ENCODE data around the gene E2F6. TPM values are rescaled to one million over a fixed set of nuclear protein-coding genes. Genes with fewer than 3 reads are reported as not detected.

E2F6 gene
- total and polyA plus RNA-seq, 2 of the 13 experiments (the other 11 are each of a cell fraction or from before 2014, with no cell fraction given): 27.3 to 36.0 TPM

DNA sequence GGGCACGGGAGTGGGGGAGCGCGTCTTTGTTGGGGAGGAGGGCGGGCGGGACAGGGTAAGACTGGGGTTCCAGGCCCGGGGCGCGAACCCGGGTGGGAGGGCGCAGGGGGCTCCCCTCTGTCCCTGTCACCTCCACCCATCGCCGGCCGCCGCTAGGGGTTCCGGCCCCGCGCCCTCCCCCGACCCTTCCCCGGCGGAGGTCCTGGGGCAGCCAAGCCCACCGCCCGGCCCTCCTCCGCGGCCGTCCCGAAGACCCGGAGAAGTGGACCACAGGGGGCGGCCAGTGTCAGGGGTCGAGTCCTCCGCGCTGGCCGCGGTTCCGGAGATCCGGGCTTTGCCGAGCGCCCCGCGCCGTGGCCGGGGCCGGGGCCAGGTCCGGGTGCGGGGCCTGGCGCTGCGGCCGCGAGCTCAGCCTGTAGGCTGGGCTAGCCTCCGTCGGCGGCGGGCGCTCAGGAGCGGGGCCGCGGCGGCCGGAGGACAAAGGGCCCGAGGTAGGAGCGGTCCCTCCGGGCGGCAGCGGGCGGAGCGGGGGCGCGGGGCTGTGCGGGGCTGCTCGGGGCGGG lies 16.6 kb upstream of the E2F6 start (continued):
- TF ChIP-seq HNF1B (CRISPR knock-in tag; IDR thresholded peaks at IDR 0.05): no peak
- TF ChIP-seq MEF2D (CRISPR knock-in tag; IDR thresholded peaks at IDR 0.05): 0 out of 2 replicates have a peak, but pooled peaks have one; percentile 18
- TF ChIP-seq MBD4 (IDR thresholded peaks at IDR 0.05; ENCODE audit: borderline replicate concordance, low read length): no peak
- no peak for TF ChIP-seq ZFP62 (CRISPR knock-in tag; IDR thresholded peaks at IDR 0.05)
- no peak for TF ChIP-seq POLR2AphosphoS2 (IDR thresholded peaks at IDR 0.05; ENCODE audit: low read depth, low read length)
- TF ChIP-seq RARG (CRISPR knock-in tag; IDR thresholded peaks at IDR 0.05; ENCODE audit: low read depth): no peak
- no peak for TF ChIP-seq BORCS8-MEF2B (CRISPR knock-in tag; IDR thresholded peaks at IDR 0.05)
- no peak for TF ChIP-seq MAX (IDR thresholded peaks at IDR 0.05)
- TF ChIP-seq PHF21A (CRISPR knock-in tag; IDR thresholded peaks at IDR 0.05): peak; percentile 45; the same call in 1 of the 2 replicates
- TF ChIP-seq HOXA9 (CRISPR knock-in tag; IDR thresholded peaks at IDR 0.05; ENCODE audit: borderline replicate concordance): peak; percentile 28; the same call in 1 of the 2 replicates
- no peak for TF ChIP-seq ZNF577 (CRISPR knock-in tag; IDR thresholded peaks at IDR 0.05; ENCODE audit: borderline replicate concordance, low read depth)
- no peak for TF ChIP-seq ZNF350 (CRISPR knock-in tag; IDR thresholded peaks at IDR 0.05; ENCODE audit: borderline replicate concordance, low read depth)
- no peak for TF ChIP-seq DNMT1 (CRISPR knock-in tag; IDR thresholded peaks at IDR 0.05)
- TF ChIP-seq EP300 (IDR thresholded peaks at IDR 0.05; ENCODE audit: low read depth in 2 of 2, low read length in 2 of 2): 0 out of 4 replicates have a peak, but pooled peaks of 1 of the 2 experiments have one; percentile 5
- TF ChIP-seq EP300 (CRISPR knock-in tag; IDR thresholded peaks at IDR 0.05; ENCODE audit: borderline replicate concordance): no peak
- TF ChIP-seq ZNF556 (CRISPR knock-in tag; IDR thresholded peaks at IDR 0.05; ENCODE audit: borderline replicate concordance): no peak
- TF ChIP-seq, protein P1, sequence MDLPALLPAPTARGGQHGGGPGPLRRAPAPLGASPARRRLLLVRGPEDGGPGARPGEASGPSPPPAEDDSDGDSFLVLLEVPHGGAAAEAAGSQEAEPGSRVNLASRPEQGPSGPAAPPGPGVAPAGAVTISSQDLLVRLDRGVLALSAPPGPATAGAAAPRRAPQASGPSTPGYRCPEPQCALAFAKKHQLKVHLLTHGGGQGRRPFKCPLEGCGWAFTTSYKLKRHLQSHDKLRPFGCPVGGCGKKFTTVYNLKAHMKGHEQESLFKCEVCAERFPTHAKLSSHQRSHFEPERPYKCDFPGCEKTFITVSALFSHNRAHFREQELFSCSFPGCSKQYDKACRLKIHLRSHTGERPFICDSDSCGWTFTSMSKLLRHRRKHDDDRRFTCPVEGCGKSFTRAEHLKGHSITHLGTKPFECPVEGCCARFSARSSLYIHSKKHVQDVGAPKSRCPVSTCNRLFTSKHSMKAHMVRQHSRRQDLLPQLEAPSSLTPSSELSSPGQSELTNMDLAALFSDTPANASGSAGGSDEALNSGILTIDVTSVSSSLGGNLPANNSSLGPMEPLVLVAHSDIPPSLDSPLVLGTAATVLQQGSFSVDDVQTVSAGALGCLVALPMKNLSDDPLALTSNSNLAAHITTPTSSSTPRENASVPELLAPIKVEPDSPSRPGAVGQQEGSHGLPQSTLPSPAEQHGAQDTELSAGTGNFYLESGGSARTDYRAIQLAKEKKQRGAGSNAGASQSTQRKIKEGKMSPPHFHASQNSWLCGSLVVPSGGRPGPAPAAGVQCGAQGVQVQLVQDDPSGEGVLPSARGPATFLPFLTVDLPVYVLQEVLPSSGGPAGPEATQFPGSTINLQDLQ (CRISPR knock-in tag; IDR thresholded peaks at IDR 0.05): no peak
- TF ChIP-seq, protein P2, sequence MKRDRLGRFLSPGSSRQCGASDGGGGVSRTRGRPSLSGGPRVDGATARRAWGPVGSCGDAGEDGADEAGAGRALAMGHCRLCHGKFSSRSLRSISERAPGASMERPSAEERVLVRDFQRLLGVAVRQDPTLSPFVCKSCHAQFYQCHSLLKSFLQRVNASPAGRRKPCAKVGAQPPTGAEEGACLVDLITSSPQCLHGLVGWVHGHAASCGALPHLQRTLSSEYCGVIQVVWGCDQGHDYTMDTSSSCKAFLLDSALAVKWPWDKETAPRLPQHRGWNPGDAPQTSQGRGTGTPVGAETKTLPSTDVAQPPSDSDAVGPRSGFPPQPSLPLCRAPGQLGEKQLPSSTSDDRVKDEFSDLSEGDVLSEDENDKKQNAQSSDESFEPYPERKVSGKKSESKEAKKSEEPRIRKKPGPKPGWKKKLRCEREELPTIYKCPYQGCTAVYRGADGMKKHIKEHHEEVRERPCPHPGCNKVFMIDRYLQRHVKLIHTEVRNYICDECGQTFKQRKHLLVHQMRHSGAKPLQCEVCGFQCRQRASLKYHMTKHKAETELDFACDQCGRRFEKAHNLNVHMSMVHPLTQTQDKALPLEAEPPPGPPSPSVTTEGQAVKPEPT (CRISPR knock-in tag; IDR thresholded peaks at IDR 0.05; ENCODE audit: low read depth): no peak
- TF ChIP-seq FOXA1 (IDR thresholded peaks at IDR 0.05): no peak
- TF ChIP-seq FOXA1 (CRISPR knock-in tag; IDR thresholded peaks at IDR 0.05): no peak
- peak; percentile 5 to 58; a peak in 3 of 4 replicates for TF ChIP-seq HMGXB4 (CRISPR knock-in tag; IDR thresholded peaks at IDR 0.05; ENCODE audit: borderline replicate concordance in 1 of 2, low read depth in 1 of 2)
- TF ChIP-seq FOXM1 (CRISPR knock-in tag; IDR thresholded peaks at IDR 0.05): no peak
- TF ChIP-seq RFXAP (CRISPR knock-in tag; IDR thresholded peaks at IDR 0.05; ENCODE audit: borderline replicate concordance): no peak

Measured in HepG2 (cell line).